ENCODE data around the gene PDZD2. TPM values are rescaled to one million over a fixed set of nuclear protein-coding genes. Genes with fewer than 3 reads are reported as not detected.
"Not testable (repeated sequence)": the region's sequence is repeated elsewhere in the genome, so short reads cannot be mapped to it uniquely, and the experiment has no call there.

Gene PDZD2
- total RNA-seq, 2 donors from 2014 or later: 10.3 to 59.5 TPM

DNA sequence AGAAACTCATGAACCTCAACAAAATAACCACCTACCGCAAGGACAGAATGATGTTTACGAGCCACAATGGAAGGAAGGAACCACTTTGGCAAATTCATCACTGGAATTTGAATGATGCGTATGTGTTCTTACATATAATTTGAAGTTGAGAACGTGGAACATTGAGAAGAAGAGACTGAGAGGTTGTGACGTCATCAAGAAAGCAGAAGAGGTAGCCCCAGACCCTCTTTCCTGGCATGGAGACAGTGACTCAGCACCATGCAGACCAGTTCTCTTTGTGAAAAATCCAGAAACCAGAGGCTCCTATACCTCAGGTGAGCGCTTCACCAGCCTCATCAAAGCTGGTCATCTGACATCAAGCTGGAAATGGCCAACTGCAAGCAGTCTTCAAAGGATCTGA is 124.5 kb downstream of the PDZD2 start:
- Histone ChIP-seq H3K9me3 (no peaks in the 10 kb centered on the region), H3K4me3 (no peak overlapping the region), H3K4me1 (replicated peaks) (no peaks in the 10 kb centered on the region), H3K27ac (no peak overlapping the region), H3K36me3 (no peaks in the 10 kb centered on the region), H3K27me3 (replicated peaks; ENCODE audit: insufficient read depth) (no peaks in the 10 kb centered on the region)
- DNase-seq (ENCODE audit: low spot score): no peak
- TF ChIP-seq POLR2A (IDR thresholded peaks at IDR 0.05) (no peak), POLR2AphosphoS5 (IDR thresholded peaks at IDR 0.05) (no peak)
- TF ChIP-seq, protein P1, sequence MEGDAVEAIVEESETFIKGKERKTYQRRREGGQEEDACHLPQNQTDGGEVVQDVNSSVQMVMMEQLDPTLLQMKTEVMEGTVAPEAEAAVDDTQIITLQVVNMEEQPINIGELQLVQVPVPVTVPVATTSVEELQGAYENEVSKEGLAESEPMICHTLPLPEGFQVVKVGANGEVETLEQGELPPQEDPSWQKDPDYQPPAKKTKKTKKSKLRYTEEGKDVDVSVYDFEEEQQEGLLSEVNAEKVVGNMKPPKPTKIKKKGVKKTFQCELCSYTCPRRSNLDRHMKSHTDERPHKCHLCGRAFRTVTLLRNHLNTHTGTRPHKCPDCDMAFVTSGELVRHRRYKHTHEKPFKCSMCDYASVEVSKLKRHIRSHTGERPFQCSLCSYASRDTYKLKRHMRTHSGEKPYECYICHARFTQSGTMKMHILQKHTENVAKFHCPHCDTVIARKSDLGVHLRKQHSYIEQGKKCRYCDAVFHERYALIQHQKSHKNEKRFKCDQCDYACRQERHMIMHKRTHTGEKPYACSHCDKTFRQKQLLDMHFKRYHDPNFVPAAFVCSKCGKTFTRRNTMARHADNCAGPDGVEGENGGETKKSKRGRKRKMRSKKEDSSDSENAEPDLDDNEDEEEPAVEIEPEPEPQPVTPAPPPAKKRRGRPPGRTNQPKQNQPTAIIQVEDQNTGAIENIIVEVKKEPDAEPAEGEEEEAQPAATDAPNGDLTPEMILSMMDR (IDR thresholded peaks at IDR 0.05): no peak
- 91% methylated on average over 6 of the region's 6 CpGs for WGBS
- intact Hi-C loops (cut with DNase I): no loop called here

DNA sequence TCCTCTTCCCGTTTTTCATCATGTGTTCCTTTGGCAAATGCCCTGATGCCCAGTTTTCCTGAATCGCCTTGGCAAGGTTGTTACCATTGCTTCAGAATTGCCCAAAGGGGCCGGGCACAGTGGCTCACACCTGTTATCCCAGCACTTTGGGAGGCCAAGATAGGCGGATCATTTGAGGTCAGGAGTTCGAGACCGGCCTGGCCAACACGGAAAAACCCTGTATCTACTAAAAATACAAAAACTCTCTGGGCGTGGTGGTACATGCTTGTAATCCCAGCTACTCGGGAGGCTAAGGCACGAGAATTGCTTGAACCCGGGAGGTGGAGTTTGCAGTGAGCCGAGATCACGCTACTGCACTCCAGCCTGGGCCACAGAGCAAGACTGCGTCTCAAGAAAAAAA is 125.8 kb downstream of the PDZD2 start:
- H3K9me3 ChIP-seq; intact Hi-C loops (cut with DNase I); H3K4me1 ChIP-seq (replicated peaks); H3K27me3 ChIP-seq (replicated peaks; ENCODE audit: insufficient read depth); DNase-seq (ENCODE audit: low spot score); H3K4me3 ChIP-seq; H3K27ac ChIP-seq; H3K36me3 ChIP-seq: not testable (repeated sequence)
- WGBS: 84% methylated on average over 13 of the region's 14 CpGs

DNA sequence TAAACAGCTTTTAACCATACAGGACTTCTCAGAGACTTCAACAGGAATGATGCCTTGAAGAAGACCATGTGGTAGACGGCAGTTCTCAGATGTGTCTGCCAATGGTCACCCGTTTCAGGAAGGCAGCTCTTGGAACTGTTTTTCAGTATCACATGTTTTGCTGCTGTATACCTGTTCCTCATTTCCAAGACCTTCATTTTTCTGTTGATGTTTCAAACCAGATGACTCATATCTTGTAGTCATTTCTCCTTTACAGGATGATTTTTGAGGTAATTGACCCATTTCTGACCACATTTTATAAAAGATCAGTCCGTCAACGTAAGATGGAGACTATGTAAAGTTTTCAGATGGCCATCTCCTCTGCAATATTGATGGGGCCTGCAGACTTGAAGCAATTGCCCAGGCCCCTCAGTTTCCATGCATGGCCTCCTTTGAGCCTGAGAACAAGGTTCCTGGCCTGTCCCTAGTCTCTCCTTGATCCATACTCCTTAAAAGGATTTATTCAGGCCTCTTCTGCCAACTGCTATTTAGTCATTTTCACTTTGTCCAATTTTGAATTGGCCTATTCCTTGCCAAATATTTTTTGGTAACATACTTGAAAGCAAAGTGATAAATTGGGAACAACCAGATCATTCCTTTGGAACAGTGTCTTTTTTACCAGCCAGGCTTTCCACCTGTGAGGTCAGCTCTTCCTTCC is 128.6 kb downstream of the PDZD2 start:
- H3K27me3 ChIP-seq (replicated peaks; ENCODE audit: insufficient read depth): no peaks in the 10 kb centered on the region

DNA sequence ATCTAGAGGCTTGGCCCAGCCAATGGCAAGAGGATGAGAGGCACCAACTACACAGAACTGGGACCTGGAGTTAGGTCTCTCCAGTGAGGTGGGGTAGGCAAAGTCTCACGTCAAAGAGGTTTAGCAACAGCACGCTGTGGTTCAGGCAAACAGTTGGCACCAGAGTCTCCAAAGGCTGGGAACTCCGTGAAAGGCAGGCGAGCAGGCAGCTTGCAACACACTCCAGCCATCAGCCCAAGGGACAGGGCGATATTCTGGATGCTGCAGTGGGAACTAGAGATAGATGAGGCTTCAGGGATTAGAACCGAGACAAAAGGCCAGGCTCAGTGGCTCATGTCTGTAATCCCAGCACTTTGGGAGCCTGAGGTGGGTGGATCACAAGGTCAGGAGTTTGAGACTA is 129.1 kb downstream of the PDZD2 start:
- H3K4me1 ChIP-seq (replicated peaks): no peaks in the 10 kb centered on the region
- no peak for DNase-seq (ENCODE audit: low spot score)
- H3K27me3 ChIP-seq (replicated peaks; ENCODE audit: insufficient read depth): no peaks in the 10 kb centered on the region
- TF ChIP-seq, protein P1 (IDR thresholded peaks at IDR 0.05): no peak
- TF ChIP-seq POLR2A (IDR thresholded peaks at IDR 0.05): no peak
- TF ChIP-seq POLR2AphosphoS5 (IDR thresholded peaks at IDR 0.05): no peak
- intact Hi-C loops (cut with DNase I): no loop called here
- no peaks in the 10 kb centered on the region for H3K9me3 ChIP-seq
- no peak overlapping the region for H3K4me3 ChIP-seq
- no peaks in the 10 kb centered on the region for H3K36me3 ChIP-seq
- 86% methylated on average over 6 of the region's 6 CpGs for whole genome bisulfite sequencing
- no peak overlapping the region for H3K27ac ChIP-seq

More for the DNA sequence above, 128.6 kb downstream of the PDZD2 start:
- DNase-seq (ENCODE audit: low spot score): no peak
- Histone ChIP-seq H3K4me3 (no peak overlapping the region), H3K9me3 (no peaks in the 10 kb centered on the region), H3K4me1 (replicated peaks) (no peaks in the 10 kb centered on the region), H3K27ac (no peak overlapping the region), H3K36me3 (no peaks in the 10 kb centered on the region)
- TF ChIP-seq POLR2A (IDR thresholded peaks at IDR 0.05): no peak
- TF ChIP-seq, protein P1 (IDR thresholded peaks at IDR 0.05): no peak
- TF ChIP-seq POLR2AphosphoS5 (IDR thresholded peaks at IDR 0.05): no peak
- WGBS: 87% methylated on average over 4 of the region's 4 CpGs
- intact Hi-C loops (cut with DNase I): no loop called here

DNA sequence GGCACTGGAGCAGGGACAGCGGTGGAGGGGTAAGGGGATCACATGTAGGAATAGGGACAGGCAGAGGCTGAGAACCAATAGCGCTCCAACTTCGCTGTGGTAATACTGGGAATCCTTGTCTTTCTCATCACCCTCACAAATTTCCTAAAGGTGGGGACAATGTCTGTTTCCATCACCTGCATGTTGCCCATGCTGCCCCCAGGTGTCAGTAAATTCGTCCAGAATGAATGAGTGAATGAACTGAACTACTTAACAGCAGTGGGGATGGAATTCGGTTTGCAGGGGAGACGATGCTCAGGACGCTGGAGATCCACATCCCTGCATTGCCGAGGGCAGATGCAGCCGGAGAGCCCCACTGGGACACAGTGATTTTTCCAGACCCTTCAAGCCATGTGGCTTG is 129.9 kb downstream of the PDZD2 start:
- intact Hi-C loops (cut with DNase I): no loop called here
- TF ChIP-seq, protein P1 (IDR thresholded peaks at IDR 0.05): no peak
- TF ChIP-seq POLR2A (IDR thresholded peaks at IDR 0.05) (no peak), POLR2AphosphoS5 (IDR thresholded peaks at IDR 0.05) (no peak)
- Histone ChIP-seq H3K4me3 (no peak overlapping the region), H3K9me3 (no peaks in the 10 kb centered on the region), H3K27me3 (replicated peaks; ENCODE audit: insufficient read depth) (no peaks in the 10 kb centered on the region), H3K27ac (no peak overlapping the region), H3K36me3 (no peaks in the 10 kb centered on the region), H3K4me1 (replicated peaks) (no peaks in the 10 kb centered on the region)
- no peak for DNase-seq (ENCODE audit: low spot score)
- 94% methylated on average over 9 of the region's 9 CpGs for WGBS

All from prostate gland (tissue), 2 donors.